Measurements from ENCODE around the gene ROCK1. TPM values are rescaled to one million over a fixed set of nuclear protein-coding genes. Genes with fewer than 3 reads are reported as not detected.
A peak's percentile ranks its signal among the peaks of the same experiment; 100 is the strongest.

ROCK1 gene
- total RNA-seq, 6 experiments from 2014 or later: 64.8 to 71.7 (median 67.1) TPM

DNA sequence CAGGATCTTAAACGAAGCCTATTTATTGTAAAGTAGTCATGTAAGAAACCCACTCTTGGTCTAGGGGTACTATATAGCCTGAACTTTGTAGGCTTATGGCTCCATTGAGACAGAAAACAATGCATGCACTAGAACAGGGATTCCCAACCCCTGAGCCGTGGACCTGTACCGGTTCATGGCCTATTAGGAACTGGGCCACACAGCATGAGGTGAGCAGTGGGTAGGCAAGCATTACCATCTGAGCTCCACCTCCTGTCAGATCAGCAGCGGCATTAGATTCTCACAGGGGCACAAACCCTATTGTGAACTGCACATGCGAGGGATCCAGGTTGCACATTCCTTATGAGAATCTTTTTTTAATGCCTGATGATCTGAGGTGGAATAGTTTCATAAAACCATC, 59.2 kb downstream of the ROCK1 start:
- Mint-ChIP-seq H3K9me3 (no peaks in the 10 kb centered on the region), H3K4me1 (ENCODE audit: low read depth) (peaks cover 46% of the 10 kb centered on the region)
- TF ChIP-seq, protein P1, sequence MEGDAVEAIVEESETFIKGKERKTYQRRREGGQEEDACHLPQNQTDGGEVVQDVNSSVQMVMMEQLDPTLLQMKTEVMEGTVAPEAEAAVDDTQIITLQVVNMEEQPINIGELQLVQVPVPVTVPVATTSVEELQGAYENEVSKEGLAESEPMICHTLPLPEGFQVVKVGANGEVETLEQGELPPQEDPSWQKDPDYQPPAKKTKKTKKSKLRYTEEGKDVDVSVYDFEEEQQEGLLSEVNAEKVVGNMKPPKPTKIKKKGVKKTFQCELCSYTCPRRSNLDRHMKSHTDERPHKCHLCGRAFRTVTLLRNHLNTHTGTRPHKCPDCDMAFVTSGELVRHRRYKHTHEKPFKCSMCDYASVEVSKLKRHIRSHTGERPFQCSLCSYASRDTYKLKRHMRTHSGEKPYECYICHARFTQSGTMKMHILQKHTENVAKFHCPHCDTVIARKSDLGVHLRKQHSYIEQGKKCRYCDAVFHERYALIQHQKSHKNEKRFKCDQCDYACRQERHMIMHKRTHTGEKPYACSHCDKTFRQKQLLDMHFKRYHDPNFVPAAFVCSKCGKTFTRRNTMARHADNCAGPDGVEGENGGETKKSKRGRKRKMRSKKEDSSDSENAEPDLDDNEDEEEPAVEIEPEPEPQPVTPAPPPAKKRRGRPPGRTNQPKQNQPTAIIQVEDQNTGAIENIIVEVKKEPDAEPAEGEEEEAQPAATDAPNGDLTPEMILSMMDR (IDR thresholded peaks at IDR 0.05): no peak

DNA sequence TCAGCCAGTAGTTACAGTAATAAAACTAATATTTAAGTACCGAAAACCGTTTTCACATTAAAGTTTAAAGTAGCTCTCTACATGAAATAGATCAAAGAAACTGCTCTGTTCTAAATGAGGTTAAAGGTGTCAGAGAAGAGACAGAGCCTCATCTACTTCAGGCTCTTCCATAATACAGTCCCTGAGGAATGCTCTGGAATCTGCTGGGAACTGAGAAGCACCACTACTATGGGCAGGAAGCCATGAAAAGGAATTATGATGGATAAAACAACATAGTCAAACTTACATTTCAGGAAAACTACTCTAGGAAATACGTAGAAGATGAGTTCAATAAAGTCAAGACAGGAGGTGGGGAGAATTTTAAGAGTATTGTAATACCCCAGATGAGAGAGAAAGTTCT, 60.0 kb downstream of the ROCK1 start:
- Mint-ChIP-seq H3K27ac (peak overlapping the region; percentile 28; the same call in 1 of the 2 replicates), H3K4me1 (ENCODE audit: low read depth) (peaks cover 53% of the 10 kb centered on the region), H3K27me3 (ENCODE audit: insufficient read depth) (no peaks in the 10 kb centered on the region), H3K4me3 (no peak overlapping the region), H3K36me3 (ENCODE audit: low read depth) (peaks cover 17% of the 10 kb centered on the region), H3K9me3 (no peaks in the 10 kb centered on the region)
- TF ChIP-seq, protein P1 (IDR thresholded peaks at IDR 0.05): no peak
- no peak for DNase-seq

More for the DNA sequence above, 59.2 kb downstream of the ROCK1 start:
- Mint-ChIP-seq H3K27me3 (ENCODE audit: insufficient read depth) (no peaks in the 10 kb centered on the region), H3K27ac (peak overlapping the region; percentile 78; the same call in 1 of the 2 replicates), H3K4me3 (no peak overlapping the region), H3K36me3 (ENCODE audit: low read depth) (peaks cover 10% of the 10 kb centered on the region)
- no peak for DNase-seq

DNA sequence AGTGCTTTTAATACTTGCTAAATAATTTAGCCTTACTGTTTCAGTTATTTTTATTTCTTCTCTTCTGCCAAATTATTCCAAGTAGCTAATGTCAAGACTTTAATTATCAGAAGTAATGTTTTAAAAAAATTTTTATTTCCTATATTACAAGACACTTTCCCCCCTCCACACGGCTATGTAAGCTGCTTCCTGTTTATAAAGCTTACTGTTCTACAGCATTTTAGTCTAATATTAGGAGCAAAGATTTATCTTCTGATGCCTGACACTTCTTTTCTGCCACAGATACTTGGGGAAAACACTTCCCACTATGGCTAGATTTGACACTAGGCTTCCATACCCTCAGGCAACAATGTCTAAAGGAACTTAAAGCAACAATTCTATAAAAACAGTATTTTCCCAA, 62.3 kb downstream of the ROCK1 start:
- no peak overlapping the region for H3K27ac Mint-ChIP-seq
- no peak overlapping the region for H3K4me3 Mint-ChIP-seq
- peaks cover 62% of the 10 kb centered on the region for H3K4me1 Mint-ChIP-seq (ENCODE audit: low read depth)
- DNase-seq: no peak
- TF ChIP-seq, protein P1 (IDR thresholded peaks at IDR 0.05): no peak
- no peaks in the 10 kb centered on the region for H3K27me3 Mint-ChIP-seq (ENCODE audit: insufficient read depth)
- peaks cover 22% of the 10 kb centered on the region for H3K36me3 Mint-ChIP-seq (ENCODE audit: low read depth)
- no peaks in the 10 kb centered on the region for H3K9me3 Mint-ChIP-seq

DNA sequence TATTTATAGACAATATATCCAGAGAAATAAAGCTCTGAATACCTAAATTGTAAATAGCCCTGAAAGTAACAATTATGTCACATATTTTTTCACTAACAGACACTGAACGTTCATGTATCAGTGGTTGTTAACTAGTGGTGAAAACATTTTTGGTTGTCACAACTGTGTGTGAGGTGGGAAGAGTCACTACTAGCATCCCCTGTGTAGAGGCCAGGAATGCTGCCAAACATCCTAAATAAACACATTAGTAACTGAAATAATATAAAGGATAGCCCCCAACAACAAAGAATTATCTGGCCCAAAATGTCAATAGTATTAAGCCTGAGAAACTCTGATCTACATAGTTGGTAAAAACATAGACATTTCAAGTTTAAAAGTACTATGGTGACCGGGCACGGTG, 64.5 kb downstream of the ROCK1 start:
- no peaks in the 10 kb centered on the region for H3K9me3 Mint-ChIP-seq
- peak overlapping the region; percentile 28 for H3K27ac Mint-ChIP-seq
- H3K4me3 Mint-ChIP-seq: no peak overlapping the region
- TF ChIP-seq, protein P1 (IDR thresholded peaks at IDR 0.05): no peak
- H3K27me3 Mint-ChIP-seq (ENCODE audit: insufficient read depth): no peaks in the 10 kb centered on the region
- H3K36me3 Mint-ChIP-seq (ENCODE audit: low read depth): peaks cover 22% of the 10 kb centered on the region
- H3K4me1 Mint-ChIP-seq (ENCODE audit: low read depth): peaks cover 51% of the 10 kb centered on the region
- DNase-seq: no peak

DNA sequence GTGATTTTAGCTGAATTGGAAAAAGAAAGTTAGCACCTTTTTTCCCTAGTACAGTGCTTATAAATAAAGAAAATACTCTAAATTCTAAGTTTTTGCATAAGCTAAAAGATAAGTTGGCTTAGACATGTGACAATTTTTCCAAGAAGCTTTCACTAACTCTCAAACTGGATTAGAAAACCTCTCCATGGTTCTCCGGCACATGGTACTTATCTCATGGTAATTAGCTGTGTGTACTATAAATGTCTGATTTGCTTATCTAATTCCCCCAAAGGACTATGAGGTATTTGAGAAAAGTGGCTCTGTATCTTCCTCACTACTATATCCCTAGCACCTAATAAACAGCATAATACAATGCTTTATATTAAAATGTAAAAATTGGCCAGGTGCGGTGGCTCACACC, 71.1 kb downstream of the ROCK1 start:
- Mint-ChIP-seq H3K27ac (no peak overlapping the region), H3K36me3 (ENCODE audit: low read depth) (peaks cover 33% of the 10 kb centered on the region)

More for the DNA sequence above, 71.1 kb downstream of the ROCK1 start:
- peaks cover 14% of the 10 kb centered on the region; the same call in 1 of the 2 replicates for H3K4me1 Mint-ChIP-seq (ENCODE audit: low read depth)
- TF ChIP-seq, protein P1 (IDR thresholded peaks at IDR 0.05): no peak
- no peaks in the 10 kb centered on the region for H3K27me3 Mint-ChIP-seq (ENCODE audit: insufficient read depth)
- no peak for DNase-seq
- H3K9me3 Mint-ChIP-seq: no peaks in the 10 kb centered on the region
- no peak overlapping the region for H3K4me3 Mint-ChIP-seq
